HEK293T (cell line): ENCODE results near the gene POU3F1.

Experiments used
- CTCF ChIA-PET: fragments of 350-600 bp; formaldehyde crosslinking; extraction: SDS; loops from one replicate; lab custom pipeline; 2021; ENCODE audit warnings: antibody characterized with exemption, inconsistent platforms; lab: Yijun Ruan, JAX
- POLR2A ChIA-PET: fragments of 350-600 bp; formaldehyde crosslinking; extraction: SDS; loops from one replicate; lab custom pipeline; 2020; ENCODE audit warnings: antibody characterized with exemption, inconsistent platforms; lab: Yijun Ruan, JAX
- DNase-seq: peaks from one replicate; pipeline ENCODE4 v3.0.0; 2012; ENCODE audit warnings: mixed read lengths; ENCODE audit errors: extremely low spot score
- ARNT ChIP-seq: fragments of 450-650 bp; IDR thresholded peaks from 2 replicates; pipeline ENCODE4 v1.6.1; 2017; ENCODE audit warnings: mild to moderate bottlenecking
- BHLHE40 ChIP-seq: fragments of 450-650 bp; IDR thresholded peaks from 2 replicates; pipeline ENCODE4 v1.6.1; 2016; ENCODE audit warnings: mild to moderate bottlenecking, moderate library complexity, borderline replicate concordance
- CTBP1 ChIP-seq: fragments of 450-650 bp; IDR thresholded peaks from 2 replicates; pipeline ENCODE4 v1.6.1; 2016; ENCODE audit warnings: borderline replicate concordance
- ELF4 ChIP-seq: fragments of 450-650 bp; IDR thresholded peaks from 2 replicates; pipeline ENCODE4 v1.6.1; 2017; ENCODE audit warnings: antibody characterized with exemption
- FOXA1 ChIP-seq: fragments of 450-650 bp; IDR thresholded peaks from 2 replicates; pipeline ENCODE4 v1.6.1; 2016; ENCODE audit warnings: mild to moderate bottlenecking
- FOXK2 ChIP-seq: fragments of 450-650 bp; IDR thresholded peaks from 2 replicates; pipeline ENCODE4 v1.6.1; 2016; ENCODE audit warnings: mild to moderate bottlenecking
- FOXM1 ChIP-seq: fragments of 450-650 bp; IDR thresholded peaks from 2 replicates; pipeline ENCODE4 v1.6.1; 2017; ENCODE audit warnings: mild to moderate bottlenecking, borderline replicate concordance
- L3MBTL2 ChIP-seq: fragments of 450-650 bp; conservative IDR thresholded peaks from 2 replicates; pipeline ENCODE4 v1.6.1; 2016; ENCODE audit warnings: mild to moderate bottlenecking
- LEF1 ChIP-seq: fragments of 450-650 bp; IDR thresholded peaks from 2 replicates; pipeline ENCODE4 v1.6.1; 2017; ENCODE audit warnings: mild to moderate bottlenecking, borderline replicate concordance
- NFRKB ChIP-seq: fragments of 450-650 bp; IDR thresholded peaks from 2 replicates; pipeline ENCODE4 v1.6.1; 2016; ENCODE audit warnings: mild to moderate bottlenecking, moderate library complexity
- PKNOX1 ChIP-seq: fragments of 450-650 bp; IDR thresholded peaks from 2 replicates; pipeline ENCODE4 v1.6.1; 2016
- SP1 ChIP-seq: fragments of 450-650 bp; IDR thresholded peaks from 2 replicates; pipeline ENCODE4 v1.6.1; 2017
- SUZ12 ChIP-seq: fragments of 450-650 bp; IDR thresholded peaks from 2 replicates; pipeline ENCODE4 v1.6.1; 2016; ENCODE audit warnings: mild to moderate bottlenecking
- TARDBP ChIP-seq: fragments of 450-650 bp; IDR thresholded peaks from 2 replicates; pipeline ENCODE4 v1.6.1; 2016
- ZNF384 ChIP-seq: fragments of 450-650 bp; IDR thresholded peaks from 2 replicates; pipeline ENCODE4 v1.6.1; 2016

The POU3F1 gene

DNA sequence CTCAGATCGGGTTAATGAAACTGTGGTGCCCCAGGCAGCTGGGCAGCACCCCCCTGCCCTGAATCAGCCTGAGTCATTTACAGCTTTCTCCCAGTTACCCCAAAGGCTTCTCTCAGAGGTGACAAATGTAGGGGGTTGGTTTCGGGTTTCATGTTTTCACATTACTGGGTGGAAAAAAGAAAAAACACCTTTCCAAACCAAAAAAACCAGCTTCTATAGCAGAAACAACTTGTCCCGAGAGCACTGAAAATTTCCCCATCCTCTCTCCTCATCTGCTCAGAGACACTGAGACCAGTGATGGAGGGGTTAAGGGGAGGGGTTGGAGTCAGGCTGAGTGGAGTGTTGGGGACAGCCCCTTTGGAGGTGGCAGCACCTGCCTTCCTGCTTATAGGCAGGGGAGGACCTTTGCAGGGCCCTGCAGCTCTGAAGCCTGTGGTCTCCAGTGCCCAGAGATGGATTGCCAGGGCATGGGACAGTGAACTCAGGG is 18.4 kb downstream of the POU3F1 start:
- DNase-seq, result no peak
- ChIA-PET POLR2A (interaction anchor here (0.8 to 1.3 kb wide), 3 partner anchors 15 to 220 kb away, joined by 3 read pairs; partner anchors contain the start of genes C1orf122 and YRDC), CTCF (interaction anchor here (1.2 to 1.3 kb wide), 2 partner anchors 11 to 44 kb away, joined by 3 to 6 read pairs; no protein-coding TSS in a partner anchor)
- TF ChIP-seq FOXA1, result no peak
- no peak for TF ChIP-seq SUZ12
- no peak for TF ChIP-seq SP1
- TF ChIP-seq FOXK2, result no peak
- no peak for TF ChIP-seq TARDBP
- no peak for TF ChIP-seq L3MBTL2
- no peak for TF ChIP-seq PKNOX1
- TF ChIP-seq BHLHE40, result no peak
- no peak for TF ChIP-seq CTBP1

GRCh38 chr1:38027201-38028104 is 19.1 kb downstream of the POU3F1 start:
- ChIA-PET POLR2A (interaction anchor here (0.8 to 1.0 kb wide), 4 partner anchors 14 to 78 kb away, joined by 3 read pairs; partner anchors contain the start of gene UTP11), CTCF (interaction anchor here (0.6 to 1.2 kb wide), 6 partner anchors 10 to 233 kb away, joined by 3 to 6 read pairs (median 3); no protein-coding TSS in a partner anchor)
- DNase-seq, result no peak
- TF ChIP-seq ELF4 (no peak), L3MBTL2 (no peak), FOXA1 (no peak), FOXK2 (no peak), SUZ12 (no peak), BHLHE40 (no peak), SP1 (no peak), ZNF384 (no peak)

- ChIA-PET CTCF (interaction anchor here (0.6 to 1.2 kb wide), 5 partner anchors 9 to 165 kb away, joined by 3 to 6 read pairs (median 3); no protein-coding TSS in a partner anchor), POLR2A (interaction anchor here (1.0 kb wide), 3 partner anchors 14 to 77 kb away, joined by 3 read pairs; partner anchors contain the start of gene UTP11)
- DNase-seq, result peak; percentile 55
- TF ChIP-seq NFRKB (no peak), L3MBTL2 (no peak), ELF4 (no peak), FOXK2 (no peak)
Measured at GRCh38 chr1:38026592-38027200, 19.9 kb downstream of the POU3F1 start.

DNA sequence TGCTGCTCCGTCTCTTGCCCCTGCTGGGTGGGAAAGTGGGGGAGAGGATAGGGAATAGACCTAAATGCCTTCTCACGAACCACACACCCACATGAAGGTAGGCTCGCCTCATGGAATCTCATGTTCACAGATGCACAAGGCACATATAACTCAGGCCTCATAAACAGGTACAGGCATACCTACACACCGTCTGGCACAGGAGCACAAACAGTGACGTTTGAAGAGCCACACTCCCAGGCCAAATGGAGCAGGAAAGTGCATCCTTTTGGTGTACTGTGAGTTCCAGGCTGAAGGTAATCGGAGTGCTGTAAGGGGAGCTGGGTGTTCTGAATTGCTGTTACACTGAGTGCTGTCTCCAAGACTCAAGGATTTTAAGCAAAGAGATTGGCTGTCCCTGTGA is 20.9 kb downstream of the POU3F1 start:
- POLR2A ChIA-PET, result interaction anchor here (1.9 kb wide), 1 partner anchor 13 kb away, joined by 5 read pairs; the partner anchor contains the start of gene UTP11
- CTCF ChIA-PET, result interaction anchor here (1.0 kb wide), 1 partner anchor 36 kb away, joined by 3 read pairs; no protein-coding TSS in a partner anchor
- no peak for DNase-seq
- TF ChIP-seq LEF1 (no peak), FOXM1 (no peak), L3MBTL2 (no peak), FOXK2 (no peak)

DNA sequence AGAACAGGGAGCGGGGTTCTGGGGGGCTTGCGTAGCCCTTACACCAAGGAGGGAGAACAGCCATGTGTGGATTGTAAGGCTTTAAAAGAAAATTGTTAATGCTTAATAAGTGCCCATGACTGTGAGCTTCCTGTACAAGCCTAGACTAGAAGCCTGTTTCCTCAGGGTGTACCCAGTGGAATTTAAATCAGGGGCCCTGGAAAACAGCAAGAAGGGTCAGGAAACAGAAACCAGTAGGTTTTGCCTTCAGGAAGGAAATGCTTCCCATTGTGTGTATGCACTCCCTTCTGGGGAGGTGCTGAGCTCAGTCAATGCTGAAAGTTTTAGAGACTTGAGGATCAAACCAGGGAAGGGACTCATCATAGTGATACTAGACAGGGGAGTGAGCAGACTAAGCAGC is 21.4 kb downstream of the POU3F1 start:
- ChIA-PET CTCF (no interaction called here), POLR2A (interaction anchor here (1.9 kb wide), 1 partner anchor 13 kb away, joined by 5 read pairs; the partner anchor contains the start of gene UTP11)
- DNase-seq, result no peak
- no peak for TF ChIP-seq FOXM1
- no peak for TF ChIP-seq TARDBP
- TF ChIP-seq NFRKB, result no peak
- no peak for TF ChIP-seq L3MBTL2
- TF ChIP-seq CTBP1, result no peak
- no peak for TF ChIP-seq BHLHE40
- TF ChIP-seq SP1, result no peak
- TF ChIP-seq FOXA1, result no peak
- no peak for TF ChIP-seq ELF4
- no peak for TF ChIP-seq PKNOX1

DNA sequence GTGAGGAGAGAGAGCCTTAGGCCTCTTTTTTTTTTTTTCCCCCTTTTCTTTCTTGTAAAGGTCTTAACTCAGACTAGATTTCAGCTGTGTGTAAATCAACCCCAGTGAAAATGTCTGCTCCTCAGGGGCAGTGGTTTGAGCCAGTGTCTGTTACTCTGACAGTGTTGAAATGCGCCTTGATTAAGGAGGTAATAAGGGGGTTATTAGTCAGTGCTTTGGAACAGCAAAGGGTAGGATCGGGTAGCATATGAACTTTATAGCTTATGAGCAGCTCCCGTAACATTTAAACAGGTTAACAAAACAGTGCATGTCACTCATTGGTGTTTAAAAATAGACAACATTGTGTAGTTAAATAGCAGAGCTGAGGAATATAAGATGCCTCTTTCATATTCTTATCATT is 23.8 kb downstream of the POU3F1 start:
- DNase-seq, result no peak
- ChIA-PET CTCF (no interaction called here), POLR2A (interaction anchor here (2.0 kb wide), 1 partner anchor 9 kb away, joined by 6 read pairs; no protein-coding TSS in a partner anchor)
- TF ChIP-seq FOXA1 (no peak), ARNT (no peak), SP1 (no peak), CTBP1 (no peak), LEF1 (no peak), ELF4 (no peak), L3MBTL2 (no peak), NFRKB (no peak), FOXK2 (no peak), FOXM1 (no peak), SUZ12 (no peak), TARDBP (no peak)
